ENCODE measurements around the gene OBSCN.

Gene OBSCN

DNA sequence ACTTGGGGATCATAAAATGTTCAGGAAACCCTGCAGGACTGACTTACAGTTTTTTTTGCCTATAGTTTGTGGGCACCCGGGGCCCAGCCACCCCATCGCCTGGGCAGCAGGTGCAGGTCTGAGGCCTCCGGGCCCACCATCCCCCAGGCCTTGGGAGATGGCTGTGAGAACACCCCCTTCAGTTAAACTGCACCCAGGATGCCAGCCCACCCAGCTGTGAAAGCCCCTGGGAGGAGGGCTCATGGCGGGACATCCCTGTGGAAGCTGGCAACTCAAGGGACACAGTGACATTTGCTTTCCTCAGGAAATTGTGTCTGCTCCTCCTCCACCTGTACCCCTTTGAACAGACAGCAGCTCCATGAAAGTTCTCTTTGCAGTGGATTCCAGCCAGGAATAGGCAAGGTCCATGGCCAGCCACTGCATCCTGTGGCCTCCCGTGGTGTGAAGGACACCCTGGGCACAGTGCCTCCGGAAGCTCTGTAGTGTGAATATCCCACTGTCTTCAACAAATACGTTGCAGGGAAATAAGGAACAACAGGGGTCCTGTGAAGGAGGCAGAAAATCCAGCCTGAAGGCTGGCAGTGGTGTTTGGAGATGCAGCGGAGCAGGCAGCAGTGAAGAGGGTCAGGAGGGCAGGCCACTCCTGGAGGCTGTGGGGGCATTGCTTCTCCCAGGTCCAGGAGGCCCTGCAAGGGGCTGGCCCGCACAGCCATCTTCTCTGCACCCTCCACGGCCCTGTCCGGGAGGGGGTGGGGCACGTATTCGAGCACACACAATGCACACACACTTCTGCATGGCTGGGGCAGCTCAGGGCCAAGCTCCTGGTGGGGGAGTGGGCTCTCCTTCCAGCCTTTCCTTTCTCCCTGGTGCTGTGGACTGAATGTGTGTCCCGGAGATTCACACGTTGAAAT is 2.1 kb upstream of the OBSCN start:
- DNase-seq (ENCODE audit: insufficient read length, low spot score) (no peak), FAIRE-seq (no peak)
- TF ChIP-seq POLR2A (IDR thresholded peaks at IDR 0.05; ENCODE audit: low read depth, low read length) (no peak), POU2F2 (IDR thresholded peaks at IDR 0.05; ENCODE audit: low read depth, low read length) (no peak), PAX5 (IDR thresholded peaks at IDR 0.05; ENCODE audit: insufficient read depth, low read length, severe bottlenecking) (no peak), SPI1 (IDR thresholded peaks at IDR 0.05; ENCODE audit: low read depth, low read length) (no peak), TAF1 (IDR thresholded peaks at IDR 0.05; ENCODE audit: low read depth, low read length) (no peak), POLR2AphosphoS5 (IDR thresholded peaks at IDR 0.05; ENCODE audit: low read depth, low read length) (no peak)

GRCh38 chr1:228206582-228207351 is 1.1 kb upstream of the OBSCN start:
- TF ChIP-seq POU2F2 (IDR thresholded peaks at IDR 0.05; ENCODE audit: low read depth, low read length) (no peak), POLR2AphosphoS5 (IDR thresholded peaks at IDR 0.05; ENCODE audit: low read depth, low read length) (no peak), SPI1 (IDR thresholded peaks at IDR 0.05; ENCODE audit: low read depth, low read length) (no peak), TAF1 (IDR thresholded peaks at IDR 0.05; ENCODE audit: low read depth, low read length) (no peak), POLR2A (IDR thresholded peaks at IDR 0.05; ENCODE audit: low read depth, low read length) (no peak), PAX5 (IDR thresholded peaks at IDR 0.05; ENCODE audit: insufficient read depth, low read length, severe bottlenecking) (no peak)
- FAIRE-seq (no peak), DNase-seq (ENCODE audit: insufficient read length, low spot score) (no peak)

DNA sequence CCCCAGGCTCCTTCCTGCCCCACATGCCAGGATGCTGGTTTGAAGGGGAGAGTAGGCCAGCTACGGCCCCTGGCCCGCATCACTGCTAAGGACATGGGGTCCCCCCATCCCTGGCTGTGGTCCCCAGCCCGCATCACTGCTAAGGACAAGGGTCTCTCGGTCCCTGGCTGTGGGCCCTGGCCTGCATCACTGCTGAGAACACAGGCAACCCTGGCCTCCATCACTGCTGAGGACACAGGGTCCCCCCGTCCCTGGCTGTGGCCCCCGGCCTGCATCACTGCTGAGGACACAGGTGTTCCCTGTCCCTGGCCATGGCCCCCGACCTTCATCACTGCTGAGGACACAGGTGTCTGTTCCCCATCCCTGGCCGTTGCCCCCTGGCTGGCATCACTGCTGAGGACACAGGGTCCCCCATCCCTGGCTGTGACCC is 448 bp upstream of the OBSCN start:
- DNase-seq (ENCODE audit: insufficient read length, low spot score) (no peak), FAIRE-seq (no peak)
- TF ChIP-seq POLR2AphosphoS5 (IDR thresholded peaks at IDR 0.05; ENCODE audit: low read depth, low read length) (no peak), POLR2A (IDR thresholded peaks at IDR 0.05; ENCODE audit: low read depth, low read length) (no peak), PAX5 (IDR thresholded peaks at IDR 0.05; ENCODE audit: insufficient read depth, low read length, severe bottlenecking) (no peak), TAF1 (IDR thresholded peaks at IDR 0.05; ENCODE audit: low read depth, low read length) (no peak), SPI1 (IDR thresholded peaks at IDR 0.05; ENCODE audit: low read depth, low read length) (no peak)

DNA sequence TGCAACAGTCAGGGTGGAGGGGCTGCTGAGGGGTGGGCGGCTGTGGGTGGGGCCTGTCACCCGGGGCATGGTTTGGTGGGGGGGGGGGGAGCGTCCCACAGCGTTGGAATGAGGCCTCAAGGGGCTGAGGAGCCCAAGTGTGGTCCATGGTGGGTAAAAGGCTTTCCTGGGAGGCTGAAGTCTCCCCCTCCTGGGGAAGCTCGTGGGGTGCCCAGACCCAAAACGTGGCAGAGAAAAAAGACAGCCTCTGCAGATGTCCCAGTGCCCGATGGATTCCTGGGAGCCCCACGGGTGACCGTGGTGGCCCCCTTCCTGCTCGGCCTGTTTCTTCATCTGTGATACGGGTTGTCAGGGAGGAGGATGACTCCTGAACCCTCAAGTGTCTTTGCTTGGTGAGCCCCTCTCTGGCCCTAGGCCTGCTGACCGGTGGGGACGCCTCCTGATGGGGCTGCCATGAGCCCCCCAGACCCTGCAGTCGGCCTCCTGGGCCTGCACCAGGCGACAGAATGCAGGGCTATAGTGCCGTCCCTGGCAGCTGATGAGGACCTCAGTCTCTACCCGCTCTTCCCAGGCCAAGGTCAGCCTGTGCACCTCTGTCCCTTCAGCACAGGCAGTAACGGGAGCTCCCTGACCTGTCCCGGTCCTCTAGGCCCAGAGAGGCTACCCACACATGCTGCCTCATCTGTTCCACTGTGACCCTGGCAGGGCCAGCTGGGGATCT is 1.1 kb downstream of the OBSCN start:
- no peak for DNase-seq (ENCODE audit: insufficient read length, low spot score)
- no peak for FAIRE-seq
- TF ChIP-seq TAF1 (IDR thresholded peaks at IDR 0.05; ENCODE audit: low read depth, low read length), result no peak
- TF ChIP-seq POLR2A (IDR thresholded peaks at IDR 0.05; ENCODE audit: low read depth, low read length), result no peak
- no peak for TF ChIP-seq PAX5 (IDR thresholded peaks at IDR 0.05; ENCODE audit: insufficient read depth, low read length, severe bottlenecking)
- no peak for TF ChIP-seq SPI1 (IDR thresholded peaks at IDR 0.05; ENCODE audit: low read depth, low read length)
- no peak for TF ChIP-seq POU2F2 (IDR thresholded peaks at IDR 0.05; ENCODE audit: low read depth, low read length)
- TF ChIP-seq POLR2AphosphoS5 (IDR thresholded peaks at IDR 0.05; ENCODE audit: low read depth, low read length), result no peak

- FAIRE-seq (no peak), DNase-seq (ENCODE audit: insufficient read length, low spot score) (no peak)
- no peak for TF ChIP-seq POLR2AphosphoS5 (IDR thresholded peaks at IDR 0.05; ENCODE audit: low read depth, low read length)
- no peak for TF ChIP-seq POU2F2 (IDR thresholded peaks at IDR 0.05; ENCODE audit: low read depth, low read length)
- TF ChIP-seq TAF1 (IDR thresholded peaks at IDR 0.05; ENCODE audit: low read depth, low read length), result no peak
- no peak for TF ChIP-seq PAX5 (IDR thresholded peaks at IDR 0.05; ENCODE audit: insufficient read depth, low read length, severe bottlenecking)
- no peak for TF ChIP-seq SPI1 (IDR thresholded peaks at IDR 0.05; ENCODE audit: low read depth, low read length)
- no peak for TF ChIP-seq POLR2A (IDR thresholded peaks at IDR 0.05; ENCODE audit: low read depth, low read length)
Observed at GRCh38 chr1:228209657-228210056, 1.8 kb downstream of the OBSCN start.

DNA sequence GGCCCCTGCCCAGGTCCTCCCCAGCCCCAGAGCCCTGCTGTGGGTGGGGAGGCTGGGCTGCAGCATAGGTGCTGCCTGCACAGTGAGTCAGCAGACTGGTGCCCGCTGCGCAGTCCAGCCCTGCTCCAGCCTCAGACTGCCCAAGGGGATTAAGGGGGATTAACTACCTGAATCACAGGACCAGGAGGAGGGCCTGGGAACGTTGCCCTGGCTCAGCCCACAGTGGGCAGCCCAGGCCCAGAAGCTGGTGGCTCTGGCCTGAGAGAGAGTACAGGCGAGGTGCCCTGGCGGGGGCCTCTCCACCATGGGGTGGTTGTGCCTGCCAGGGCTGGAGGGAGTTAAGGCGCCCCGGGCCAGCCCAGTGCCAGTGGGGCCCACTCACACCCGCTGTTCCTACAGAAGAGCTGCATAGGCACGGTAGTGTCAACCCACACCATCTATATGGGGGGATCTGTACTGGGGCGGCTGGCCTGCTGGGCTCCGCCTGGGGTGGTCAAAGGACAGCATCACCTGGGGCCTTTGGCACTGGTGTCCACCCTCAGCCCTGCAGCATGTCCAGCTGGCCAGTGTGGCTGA is 2.3 kb downstream of the OBSCN start:
- no peak for FAIRE-seq
- DNase-seq (ENCODE audit: insufficient read length, low spot score), result no peak
- TF ChIP-seq TAF1 (IDR thresholded peaks at IDR 0.05; ENCODE audit: low read depth, low read length) (no peak), POLR2A (IDR thresholded peaks at IDR 0.05; ENCODE audit: low read depth, low read length) (no peak), POLR2AphosphoS5 (IDR thresholded peaks at IDR 0.05; ENCODE audit: low read depth, low read length) (no peak), POU2F2 (IDR thresholded peaks at IDR 0.05; ENCODE audit: low read depth, low read length) (no peak), PAX5 (IDR thresholded peaks at IDR 0.05; ENCODE audit: insufficient read depth, low read length, severe bottlenecking) (no peak), SPI1 (IDR thresholded peaks at IDR 0.05; ENCODE audit: low read depth, low read length) (no peak)

DNA sequence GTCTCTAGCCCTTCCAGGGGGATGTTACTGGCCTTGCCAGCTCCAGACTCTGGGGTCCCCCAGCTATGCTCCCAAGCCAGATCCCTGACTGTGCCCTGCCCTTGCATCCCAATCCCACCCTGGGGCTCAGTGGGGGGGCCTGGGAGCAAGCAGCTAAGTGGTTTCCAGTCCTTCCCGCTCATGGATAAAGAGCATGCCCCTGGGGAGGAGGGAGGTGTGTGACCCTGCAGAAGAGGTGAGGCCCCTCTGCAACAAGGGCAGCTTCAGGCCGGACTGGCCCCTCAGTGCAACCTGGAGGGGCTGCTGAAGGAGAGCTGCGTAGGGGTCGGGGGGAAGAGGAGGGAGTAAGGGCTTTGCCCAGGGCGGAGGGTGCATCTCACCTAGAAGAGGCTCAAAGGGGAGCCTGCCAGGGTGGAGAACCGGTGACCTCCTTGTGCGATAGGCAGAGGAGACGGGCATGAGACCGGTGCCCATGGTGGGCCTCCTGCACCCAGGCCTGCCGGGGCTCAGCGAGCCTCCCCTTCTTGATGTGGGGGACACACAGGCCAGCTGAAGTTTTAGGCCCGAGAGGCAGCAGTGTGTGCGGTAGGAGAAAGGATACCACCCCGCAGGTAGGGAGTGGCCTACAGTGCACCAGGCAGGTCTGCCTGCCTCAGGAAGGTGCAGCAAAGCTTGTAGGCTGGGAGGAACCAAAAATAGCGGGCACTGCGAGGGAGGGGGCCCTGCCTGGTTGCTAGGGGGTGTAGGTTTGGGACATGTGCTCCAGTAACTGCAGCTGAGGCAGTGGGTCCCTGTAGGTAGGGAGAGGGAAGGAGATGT is 3.1 kb downstream of the OBSCN start:
- no peak for FAIRE-seq
- DNase-seq (ENCODE audit: insufficient read length, low spot score), result no peak
- no peak for TF ChIP-seq POU2F2 (IDR thresholded peaks at IDR 0.05; ENCODE audit: low read depth, low read length)
- TF ChIP-seq TAF1 (IDR thresholded peaks at IDR 0.05; ENCODE audit: low read depth, low read length), result no peak
- TF ChIP-seq POLR2AphosphoS5 (IDR thresholded peaks at IDR 0.05; ENCODE audit: low read depth, low read length), result no peak
- no peak for TF ChIP-seq PAX5 (IDR thresholded peaks at IDR 0.05; ENCODE audit: insufficient read depth, low read length, severe bottlenecking)
- no peak for TF ChIP-seq POLR2A (IDR thresholded peaks at IDR 0.05; ENCODE audit: low read depth, low read length)
- TF ChIP-seq SPI1 (IDR thresholded peaks at IDR 0.05; ENCODE audit: low read depth, low read length), result no peak

Data from GM12891 (cell line).